OCI-LY1 (cell line): ENCODE data around the gene SCYL2.

Experiments
- CTCF ChIP-seq: fragments of 200-600 bp; sonication (generic), shearing (Covaris generic); IDR thresholded peaks from 2 replicates; pipeline ENCODE4 v1.5.1; 2017; ENCODE audit warnings: mild to moderate bottlenecking, antibody characterized with exemption, low read length, moderate library complexity, mixed read lengths
- EZH2 ChIP-seq: fragments of 200-600 bp; sonication (generic), shearing (Covaris generic); IDR thresholded peaks from 2 replicates; pipeline ENCODE4 v1.8.0; 2017; ENCODE audit warnings: borderline replicate concordance, mixed run types, mild to moderate bottlenecking, antibody characterized with exemption, low read length, moderate library complexity, mixed read lengths

GRCh38 chr12:100221523-100221922, 45.5 kb upstream of the SCYL2 start:
- TF ChIP-seq CTCF (no peak), EZH2 (no peak)
